22Rv1 (cell line): ENCODE measurements around the gene EPN2.

Source experiments
- ZFX ChIP-seq: fragments of 450-650 bp; IDR thresholded peaks from 2 replicates; pipeline ENCODE4 v1.6.1; 2017; ENCODE audit warnings: antibody characterized with exemption, borderline replicate concordance
- TF ChIP-seq, protein P1 (sequence below): fragments of 450-650 bp; IDR thresholded peaks from 2 replicates; pipeline ENCODE4 v1.5.1; 2017; ENCODE audit warnings: mild to moderate bottlenecking

DNA sequence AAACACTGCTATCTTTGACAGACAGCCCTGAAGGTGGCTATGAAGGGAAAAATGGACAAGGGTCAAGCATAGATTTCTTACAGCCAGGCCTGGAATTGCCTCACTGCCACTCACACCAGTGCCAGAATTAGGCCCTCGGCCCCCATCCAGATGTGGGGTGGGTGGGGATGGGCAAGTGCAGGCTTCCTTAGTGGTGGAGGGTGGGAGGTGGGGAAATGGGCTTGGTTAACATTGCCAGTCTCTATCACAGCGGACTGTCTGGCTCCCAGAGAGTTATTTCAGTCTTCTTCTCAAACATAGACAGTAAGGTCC lies 100.5 kb downstream of the EPN2 start:
- TF ChIP-seq, protein P1, sequence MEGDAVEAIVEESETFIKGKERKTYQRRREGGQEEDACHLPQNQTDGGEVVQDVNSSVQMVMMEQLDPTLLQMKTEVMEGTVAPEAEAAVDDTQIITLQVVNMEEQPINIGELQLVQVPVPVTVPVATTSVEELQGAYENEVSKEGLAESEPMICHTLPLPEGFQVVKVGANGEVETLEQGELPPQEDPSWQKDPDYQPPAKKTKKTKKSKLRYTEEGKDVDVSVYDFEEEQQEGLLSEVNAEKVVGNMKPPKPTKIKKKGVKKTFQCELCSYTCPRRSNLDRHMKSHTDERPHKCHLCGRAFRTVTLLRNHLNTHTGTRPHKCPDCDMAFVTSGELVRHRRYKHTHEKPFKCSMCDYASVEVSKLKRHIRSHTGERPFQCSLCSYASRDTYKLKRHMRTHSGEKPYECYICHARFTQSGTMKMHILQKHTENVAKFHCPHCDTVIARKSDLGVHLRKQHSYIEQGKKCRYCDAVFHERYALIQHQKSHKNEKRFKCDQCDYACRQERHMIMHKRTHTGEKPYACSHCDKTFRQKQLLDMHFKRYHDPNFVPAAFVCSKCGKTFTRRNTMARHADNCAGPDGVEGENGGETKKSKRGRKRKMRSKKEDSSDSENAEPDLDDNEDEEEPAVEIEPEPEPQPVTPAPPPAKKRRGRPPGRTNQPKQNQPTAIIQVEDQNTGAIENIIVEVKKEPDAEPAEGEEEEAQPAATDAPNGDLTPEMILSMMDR: no peak
- TF ChIP-seq ZFX: no peak
